Kidney epithelial cell (primary cell): ENCODE measurements around the gene LDLRAD4. TPM values are rescaled to one million over a fixed set of nuclear protein-coding genes. Genes with fewer than 3 reads are reported as not detected.

Experiments used
- DNase-seq: peaks from one replicate; pipeline ENCODE4 v3.0.0-alpha.2; 2010; ENCODE audit warnings: low read depth
- H3K27me3 ChIP-seq: 2 replicates; pipeline ENCODE4 v1.6.0; 2011; ENCODE audit warnings: low read length; ENCODE audit not compliant: control insufficient read depth, insufficient read depth
- H3K36me3 ChIP-seq: 2 replicates; pipeline ENCODE4 v1.5.1; 2011; ENCODE audit warnings: low read length; ENCODE audit not compliant: control insufficient read depth, insufficient read depth
- H3K4me3 ChIP-seq: 2 replicates; pipeline ENCODE4 v1.5.1; 2011; ENCODE audit warnings: low read depth, mild to moderate bottlenecking, control low read depth, low read length
- CTCF ChIP-seq: IDR thresholded peaks from 2 replicates; pipeline ENCODE4 v1.5.1; 2011; ENCODE audit warnings: mild to moderate bottlenecking, moderate library complexity, low read length, control low read depth, inconsistent platforms; ENCODE audit not compliant: insufficient read depth, poor library complexity, severe bottlenecking
- total RNA-seq: library from RNA; depleted of rRNA; stranded (reverse); fragments of >200 nt; gene quantifications from 2 replicates; pipeline ENCODE4 v1.2.3, GENCODE V29; 2015

LDLRAD4 gene
- total RNA-seq, 1 donor from 2014 or later, result 5.8 TPM

- no peak for DNase-seq
- Histone ChIP-seq H3K36me3 (no peaks in the 10 kb centered on the region), H3K27me3 (no peaks in the 10 kb centered on the region), H3K4me3 (no peak overlapping the region)
- TF ChIP-seq CTCF, result no peak
Observed at GRCh38 chr18:13381331-13381730, 162.8 kb downstream of the LDLRAD4 start.

DNA sequence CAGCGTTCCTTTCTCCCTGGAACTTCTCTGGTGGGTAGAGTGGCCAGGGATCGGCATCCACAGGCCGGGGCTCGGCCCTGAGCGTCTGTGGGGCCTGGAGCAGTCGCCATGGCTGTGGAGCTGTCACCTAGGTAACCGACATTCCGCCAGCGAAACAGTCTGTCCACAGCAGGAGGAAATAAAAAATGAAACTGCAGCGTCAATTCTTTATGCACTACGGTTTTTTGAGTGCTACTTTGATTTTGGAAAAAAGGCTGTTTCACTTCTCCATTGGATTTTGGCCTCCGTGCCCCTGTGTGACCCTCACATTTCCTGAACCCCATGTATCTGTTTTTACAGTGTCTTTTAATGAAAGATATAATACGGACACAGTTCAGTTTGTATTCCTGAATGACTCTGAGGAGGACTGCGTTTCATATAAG lies 163.4 kb downstream of the LDLRAD4 start:
- Histone ChIP-seq H3K36me3 (no peaks in the 10 kb centered on the region), H3K27me3 (no peaks in the 10 kb centered on the region), H3K4me3 (no peak overlapping the region)
- DNase-seq, result peak; percentile 38
- TF ChIP-seq CTCF, result no peak

DNA sequence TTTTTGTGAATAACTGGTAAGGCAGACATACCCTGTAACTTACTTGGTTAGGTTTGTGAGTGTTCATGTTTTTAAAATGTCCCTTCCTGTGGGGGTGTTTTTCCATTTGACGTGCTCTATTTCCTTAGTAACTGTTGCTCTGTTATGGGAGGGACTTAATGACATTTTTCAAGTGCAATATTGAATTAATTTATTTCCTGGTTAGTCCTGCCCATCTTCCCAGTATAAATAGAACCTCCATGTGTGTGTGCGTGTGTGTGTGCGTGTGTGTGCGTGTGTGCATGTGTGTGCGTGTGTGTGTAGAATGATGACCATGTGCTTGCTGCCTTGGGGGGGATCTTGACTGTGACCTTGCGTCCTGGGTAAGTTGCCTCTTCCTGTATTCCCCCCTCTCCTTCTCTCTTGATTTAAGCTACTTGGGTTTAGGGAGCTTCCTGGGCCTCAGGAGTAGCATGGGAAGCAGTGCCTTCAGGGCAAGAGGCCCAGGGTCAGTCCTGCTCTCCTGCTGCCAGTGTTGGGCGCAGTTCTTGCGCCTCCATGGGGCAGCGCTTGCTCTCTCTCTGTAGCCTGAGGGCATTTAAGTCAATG lies 163.9 kb downstream of the LDLRAD4 start:
- Histone ChIP-seq H3K36me3 (no peaks in the 10 kb centered on the region), H3K27me3 (no peaks in the 10 kb centered on the region)
- peak; percentile 37 for DNase-seq

DNA sequence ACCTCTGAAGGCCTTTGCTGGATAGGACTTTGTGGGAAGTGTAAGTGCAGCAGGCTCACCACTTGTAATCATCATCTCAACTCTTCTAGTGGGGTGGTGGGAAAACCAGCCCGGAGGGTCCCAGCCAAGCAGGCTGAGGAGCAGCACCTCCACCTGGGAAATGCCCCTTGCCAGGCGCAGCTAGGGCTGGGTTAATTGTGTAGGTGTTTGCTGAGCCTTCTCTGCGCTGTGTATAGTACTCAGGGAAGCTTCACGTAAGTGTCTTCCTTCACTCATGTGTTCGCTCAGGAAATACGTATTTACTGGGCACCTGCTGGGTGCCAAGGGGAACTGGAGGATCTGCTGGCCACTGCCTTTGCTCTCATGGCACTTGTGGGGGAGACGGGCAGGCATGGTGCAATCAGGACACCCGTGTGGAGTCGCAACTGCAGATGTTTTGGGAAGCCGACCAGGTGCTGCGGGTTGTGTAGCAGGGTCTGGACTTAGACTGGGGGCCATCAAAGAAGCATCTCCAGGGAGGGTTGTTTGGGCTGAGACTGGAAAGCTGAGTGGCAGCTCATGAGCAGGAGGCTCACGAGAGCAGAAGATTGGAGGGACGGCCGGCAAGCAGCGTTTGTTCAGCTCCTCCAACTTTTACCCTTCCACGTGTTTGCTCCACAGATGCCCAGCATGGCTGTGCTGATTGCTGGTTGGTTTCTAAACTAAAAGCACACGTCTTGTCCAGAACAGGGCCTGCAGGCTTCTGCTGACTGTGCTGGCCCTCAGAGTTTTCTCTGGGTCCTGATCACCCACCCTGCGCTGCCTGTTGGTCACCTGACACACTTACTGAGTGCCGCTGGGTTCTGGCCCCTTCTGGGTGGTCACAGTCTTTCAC lies 164.6 kb downstream of the LDLRAD4 start:
- DNase-seq, result no peak
- no peak for TF ChIP-seq CTCF
- H3K36me3 ChIP-seq, result no peaks in the 10 kb centered on the region
- H3K4me3 ChIP-seq, result no peak overlapping the region
- no peaks in the 10 kb centered on the region for H3K27me3 ChIP-seq

More for the DNA sequence above, 163.9 kb downstream of the LDLRAD4 start:
- H3K4me3 ChIP-seq, result no peak overlapping the region
- no peak for TF ChIP-seq CTCF

- Histone ChIP-seq H3K36me3 (no peaks in the 10 kb centered on the region), H3K4me3 (no peak overlapping the region), H3K27me3 (no peaks in the 10 kb centered on the region)
- DNase-seq, result no peak
- no peak for TF ChIP-seq CTCF
Observed at GRCh38 chr18:13386891-13387801, 168.6 kb downstream of the LDLRAD4 start.
